HepG2 (cell line): ENCODE data around the gene WBP1. TPM values are rescaled to one million over a fixed set of nuclear protein-coding genes. Genes with fewer than 3 reads are reported as not detected.

Source experiments
- GABPB1 ChIP-seq: IDR thresholded peaks from 2 replicates; pipeline ENCODE4 v1.6.1; 2016; ENCODE audit warnings: mild to moderate bottlenecking, missing genetic modification reagents, moderate library complexity, missing compliant biosample characterization
- IKZF4 ChIP-seq: sonication (generic); formaldehyde crosslinking; IDR thresholded peaks from 2 replicates; pipeline ENCODE4 v1.5.1; 2020; ENCODE audit warnings: borderline replicate concordance, mild to moderate bottlenecking, low read depth, missing genetic modification reagents; ENCODE audit errors: not compliant biosample characterization
- MIER2 ChIP-seq: IDR thresholded peaks from 2 replicates; pipeline ENCODE4 v1.6.1; 2016; ENCODE audit warnings: missing biosample characterization, missing genetic modification reagents
- NFRKB ChIP-seq: fragments of 450-650 bp; IDR thresholded peaks from 2 replicates; pipeline ENCODE4 v1.6.1; 2017
- RBFOX2 ChIP-seq: fragments of 200-400 bp; formaldehyde crosslinking; IDR thresholded peaks from 2 replicates; pipeline ENCODE4 v1.6.1; 2017; ENCODE audit warnings: low read depth, mild to moderate bottlenecking, low read length
- SALL2 ChIP-seq: sonication (generic); formaldehyde crosslinking; IDR thresholded peaks from 2 replicates; pipeline ENCODE4 v1.8.1; 2023; ENCODE audit warnings: mild to moderate bottlenecking, missing genetic modification reagents, inconsistent platforms
- SRSF1 ChIP-seq: fragments of 200-400 bp; formaldehyde crosslinking; optimal IDR thresholded peaks from 2 replicates; pipeline ENCODE3; 2017; ENCODE audit warnings: mild to moderate bottlenecking, low read depth, low read length, moderate library complexity
- YEATS2 ChIP-seq: sonication (generic); formaldehyde crosslinking; IDR thresholded peaks from 2 replicates; pipeline ENCODE4 v1.4.0; 2020; ENCODE audit warnings: missing genetic modification reagents, borderline replicate concordance
- ZNF550 ChIP-seq: sonication (generic); formaldehyde crosslinking; IDR thresholded peaks from 2 replicates; pipeline ENCODE4 v1.4.0; 2020; ENCODE audit warnings: mild to moderate bottlenecking, missing genetic modification reagents, borderline replicate concordance
- polyA plus RNA-seq, 8 experiments: library from polyadenylated mRNA; depleted of rRNA in 3 of 8; stranded (reverse) in 7 of 8; unstranded in 1 of 8; fragments of >200 nt; fragmentation: Illumina TruSeq in 4 of 8; extraction: Trizol in 4 of 8; gene quantifications; 2 replicates each; pipeline versions ENCODE4 v1.2.1 to v1.2.3, GENCODE V29; 2011 to 2016; ENCODE audit warnings: low read depth in 4 of 8, missing spikeins in 1 of 8, mixed read lengths in 1 of 8; ENCODE audit not compliant: insufficient read depth in 1 of 8
- total RNA-seq, 5 experiments: library from RNA; depleted of rRNA; stranded (reverse); fragments of >200 nt; fragmentation: Illumina TruSeq; extraction: Trizol; gene quantifications; 2 replicates each; pipeline ENCODE4 v1.2.3, GENCODE V29; 2016; ENCODE audit warnings: low read depth in 1 of 5
- TF ChIP-seq, protein P1 (sequence below): sonication (generic); formaldehyde crosslinking; IDR thresholded peaks from 2 replicates; pipeline ENCODE4 v1.4.0; 2020; ENCODE audit warnings: mild to moderate bottlenecking, low read depth, missing genetic modification reagents
- TF ChIP-seq, protein P2 (sequence below): sonication (generic); formaldehyde crosslinking; IDR thresholded peaks from 2 replicates; pipeline ENCODE4 v1.4.0; 2020; ENCODE audit warnings: missing genetic modification reagents, borderline replicate concordance
- TF ChIP-seq, protein P3 (sequence below): sonication (generic); formaldehyde crosslinking; IDR thresholded peaks from 2 replicates; pipeline ENCODE4 v1.8.0; 2022; ENCODE audit warnings: mild to moderate bottlenecking, missing genetic modification reagents, borderline replicate concordance
- TF ChIP-seq, protein P4 (sequence below): sonication (generic); formaldehyde crosslinking; IDR thresholded peaks from 2 replicates; pipeline ENCODE4 v1.4.0; 2020; ENCODE audit warnings: missing genetic modification reagents, borderline replicate concordance
- TF ChIP-seq, protein P5 (sequence below): sonication (generic); formaldehyde crosslinking; IDR thresholded peaks from 2 replicates; pipeline ENCODE4 v1.5.0; 2020; ENCODE audit warnings: mild to moderate bottlenecking, missing genetic modification reagents

The WBP1 gene
- total and polyA plus RNA-seq, 2 of the 13 experiments (the other 11 are each of a cell fraction or from before 2014, with no cell fraction given) = 38.8 to 85.7 TPM

DNA sequence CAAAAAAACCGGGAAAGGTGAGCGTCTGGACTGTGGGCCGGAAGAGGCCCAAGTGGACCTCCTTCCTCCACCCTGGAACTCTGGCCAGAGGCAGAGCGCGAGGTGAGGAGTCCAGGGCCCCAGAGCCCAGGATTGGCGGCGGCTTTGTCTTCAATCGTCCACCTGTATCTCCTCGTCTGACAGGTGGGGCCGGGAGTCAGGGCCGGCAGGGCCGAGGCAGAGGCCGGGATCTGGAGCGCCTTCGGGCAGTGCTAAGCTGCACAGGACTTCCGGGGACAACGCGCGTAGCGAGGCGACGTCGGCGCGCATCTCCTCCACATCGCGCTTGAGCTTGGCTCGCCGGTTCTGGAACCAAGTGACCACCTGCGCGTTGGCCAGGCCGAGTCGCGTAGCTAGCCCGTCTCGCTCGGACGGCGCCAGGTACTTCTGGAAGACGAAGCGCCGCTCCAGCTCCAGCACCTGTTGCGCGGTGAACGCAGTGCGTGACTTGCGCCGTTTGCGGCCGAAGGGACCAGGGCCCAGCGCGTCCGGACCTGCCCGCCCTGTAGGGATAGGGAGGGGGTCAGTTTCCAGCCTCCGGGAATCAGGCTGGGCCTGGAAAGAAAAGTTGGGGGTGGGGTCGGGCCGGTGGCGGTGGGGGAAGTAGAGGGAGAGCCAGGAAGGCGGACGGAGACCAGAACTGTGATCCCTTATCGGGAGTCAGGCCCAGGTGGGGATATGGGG, 39.7 kb downstream of the WBP1 start (continued):
- TF ChIP-seq RBFOX2 (peak; percentile 85), SRSF1 (no peak), ZNF550 (CRISPR knock-in tag) (no peak), MIER2 (CRISPR knock-in tag) (no peak), GABPB1 (CRISPR knock-in tag) (peak; percentile 84), SALL2 (no peak; the same call in 1 of the 2 replicates), YEATS2 (CRISPR knock-in tag) (no peak), NFRKB (no peak), IKZF4 (CRISPR knock-in tag) (no peak)
- TF ChIP-seq, protein P1, sequence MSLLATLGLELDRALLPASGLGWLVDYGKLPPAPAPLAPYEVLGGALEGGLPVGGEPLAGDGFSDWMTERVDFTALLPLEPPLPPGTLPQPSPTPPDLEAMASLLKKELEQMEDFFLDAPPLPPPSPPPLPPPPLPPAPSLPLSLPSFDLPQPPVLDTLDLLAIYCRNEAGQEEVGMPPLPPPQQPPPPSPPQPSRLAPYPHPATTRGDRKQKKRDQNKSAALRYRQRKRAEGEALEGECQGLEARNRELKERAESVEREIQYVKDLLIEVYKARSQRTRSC (CRISPR knock-in tag) = no peak
- TF ChIP-seq, protein P2, sequence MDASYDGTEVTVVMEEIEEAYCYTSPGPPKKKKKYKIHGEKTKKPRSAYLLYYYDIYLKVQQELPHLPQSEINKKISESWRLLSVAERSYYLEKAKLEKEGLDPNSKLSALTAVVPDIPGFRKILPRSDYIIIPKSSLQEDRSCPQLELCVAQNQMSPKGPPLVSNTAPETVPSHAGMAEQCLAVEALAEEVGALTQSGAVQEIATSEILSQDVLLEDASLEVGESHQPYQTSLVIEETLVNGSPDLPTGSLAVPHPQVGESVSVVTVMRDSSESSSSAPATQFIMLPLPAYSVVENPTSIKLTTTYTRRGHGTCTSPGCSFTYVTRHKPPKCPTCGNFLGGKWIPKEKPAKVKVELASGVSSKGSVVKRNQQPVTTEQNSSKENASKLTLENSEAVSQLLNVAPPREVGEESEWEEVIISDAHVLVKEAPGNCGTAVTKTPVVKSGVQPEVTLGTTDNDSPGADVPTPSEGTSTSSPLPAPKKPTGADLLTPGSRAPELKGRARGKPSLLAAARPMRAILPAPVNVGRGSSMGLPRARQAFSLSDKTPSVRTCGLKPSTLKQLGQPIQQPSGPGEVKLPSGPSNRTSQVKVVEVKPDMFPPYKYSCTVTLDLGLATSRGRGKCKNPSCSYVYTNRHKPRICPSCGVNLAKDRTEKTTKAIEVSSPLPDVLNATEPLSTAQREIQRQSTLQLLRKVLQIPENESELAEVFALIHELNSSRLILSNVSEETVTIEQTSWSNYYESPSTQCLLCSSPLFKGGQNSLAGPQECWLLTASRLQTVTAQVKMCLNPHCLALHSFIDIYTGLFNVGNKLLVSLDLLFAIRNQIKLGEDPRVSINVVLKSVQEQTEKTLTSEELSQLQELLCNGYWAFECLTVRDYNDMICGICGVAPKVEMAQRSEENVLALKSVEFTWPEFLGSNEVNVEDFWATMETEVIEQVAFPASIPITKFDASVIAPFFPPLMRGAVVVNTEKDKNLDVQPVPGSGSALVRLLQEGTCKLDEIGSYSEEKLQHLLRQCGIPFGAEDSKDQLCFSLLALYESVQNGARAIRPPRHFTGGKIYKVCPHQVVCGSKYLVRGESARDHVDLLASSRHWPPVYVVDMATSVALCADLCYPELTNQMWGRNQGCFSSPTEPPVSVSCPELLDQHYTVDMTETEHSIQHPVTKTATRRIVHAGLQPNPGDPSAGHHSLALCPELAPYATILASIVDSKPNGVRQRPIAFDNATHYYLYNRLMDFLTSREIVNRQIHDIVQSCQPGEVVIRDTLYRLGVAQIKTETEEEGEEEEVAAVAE = no peak
- TF ChIP-seq, protein P3, sequence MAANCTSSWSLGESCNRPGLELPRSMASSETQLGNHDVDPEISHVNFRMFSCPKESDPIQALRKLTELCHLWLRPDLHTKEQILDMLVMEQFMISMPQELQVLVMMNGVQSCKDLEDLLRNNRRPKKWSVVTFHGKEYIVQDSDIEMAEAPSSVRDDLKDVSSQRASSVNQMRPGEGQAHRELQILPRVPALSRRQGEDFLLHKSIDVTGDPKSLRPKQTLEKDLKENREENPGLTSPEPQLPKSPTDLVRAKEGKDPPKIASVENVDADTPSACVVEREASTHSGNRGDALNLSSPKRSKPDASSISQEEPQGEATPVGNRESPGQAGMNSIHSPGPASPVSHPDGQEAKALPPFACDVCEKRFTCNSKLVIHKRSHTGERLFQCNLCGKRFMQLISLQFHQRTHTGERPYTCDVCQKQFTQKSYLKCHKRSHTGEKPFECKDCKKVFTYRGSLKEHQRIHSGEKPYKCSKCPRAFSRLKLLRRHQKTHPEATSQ = peak; percentile 71; the same call in 1 of the 2 replicates
- TF ChIP-seq, protein P4, sequence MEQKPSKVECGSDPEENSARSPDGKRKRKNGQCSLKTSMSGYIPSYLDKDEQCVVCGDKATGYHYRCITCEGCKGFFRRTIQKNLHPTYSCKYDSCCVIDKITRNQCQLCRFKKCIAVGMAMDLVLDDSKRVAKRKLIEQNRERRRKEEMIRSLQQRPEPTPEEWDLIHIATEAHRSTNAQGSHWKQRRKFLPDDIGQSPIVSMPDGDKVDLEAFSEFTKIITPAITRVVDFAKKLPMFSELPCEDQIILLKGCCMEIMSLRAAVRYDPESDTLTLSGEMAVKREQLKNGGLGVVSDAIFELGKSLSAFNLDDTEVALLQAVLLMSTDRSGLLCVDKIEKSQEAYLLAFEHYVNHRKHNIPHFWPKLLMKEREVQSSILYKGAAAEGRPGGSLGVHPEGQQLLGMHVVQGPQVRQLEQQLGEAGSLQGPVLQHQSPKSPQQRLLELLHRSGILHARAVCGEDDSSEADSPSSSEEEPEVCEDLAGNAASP = no peak; the same call in 1 of the 2 replicates
- TF ChIP-seq, protein P5, sequence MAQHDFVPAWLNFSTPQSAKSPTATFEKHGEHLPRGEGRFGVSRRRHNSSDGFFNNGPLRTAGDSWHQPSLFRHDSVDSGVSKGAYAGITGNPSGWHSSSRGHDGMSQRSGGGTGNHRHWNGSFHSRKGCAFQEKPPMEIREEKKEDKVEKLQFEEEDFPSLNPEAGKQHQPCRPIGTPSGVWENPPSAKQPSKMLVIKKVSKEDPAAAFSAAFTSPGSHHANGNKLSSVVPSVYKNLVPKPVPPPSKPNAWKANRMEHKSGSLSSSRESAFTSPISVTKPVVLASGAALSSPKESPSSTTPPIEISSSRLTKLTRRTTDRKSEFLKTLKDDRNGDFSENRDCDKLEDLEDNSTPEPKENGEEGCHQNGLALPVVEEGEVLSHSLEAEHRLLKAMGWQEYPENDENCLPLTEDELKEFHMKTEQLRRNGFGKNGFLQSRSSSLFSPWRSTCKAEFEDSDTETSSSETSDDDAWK (CRISPR knock-in tag) = no peak
